GM23248 (cell line): ENCODE results near the gene CDH13. TPM values are rescaled to one million over a fixed set of nuclear protein-coding genes. Genes with fewer than 3 reads are reported as not detected.

Experiments
- DNase-seq: peaks from one replicate; pipeline ENCODE4 v3.0.0-alpha.2; 2015
- H2AFZ ChIP-seq: fragments of 200-600 bp; sonication (generic); 2 replicates; pipeline ENCODE4 v1.6.1; 2016; ENCODE audit warnings: antibody characterized with exemption
- H3F3A ChIP-seq: fragments of 200-600 bp; sonication (generic); 2 replicates; pipeline ENCODE4 v1.6.1; 2016; ENCODE audit warnings: mild to moderate bottlenecking, antibody characterized with exemption, mixed run types; ENCODE audit not compliant: insufficient read depth
- H3K27ac ChIP-seq: fragments of 200-600 bp; sonication (generic); 2 replicates; pipeline ENCODE4 v1.5.1; 2016; ENCODE audit warnings: mild to moderate bottlenecking
- H3K27me3 ChIP-seq: fragments of 200-600 bp; sonication (generic); replicated peaks from 2 replicates; pipeline ENCODE4 v1.6.1; 2016; ENCODE audit warnings: mild to moderate bottlenecking; ENCODE audit not compliant: insufficient read depth
- H3K36me3 ChIP-seq: fragments of 200-600 bp; sonication (generic); 2 replicates; pipeline ENCODE4 v1.6.1; 2016; ENCODE audit warnings: low read depth, mild to moderate bottlenecking
- H3K4me1 ChIP-seq: fragments of 200-600 bp; sonication (generic); 2 replicates; pipeline ENCODE4 v1.6.1; 2016; ENCODE audit warnings: mild to moderate bottlenecking; ENCODE audit not compliant: insufficient read depth
- H3K4me2 ChIP-seq: fragments of 200-600 bp; sonication (generic); one replicate; pipeline ENCODE4 v1.6.1; 2016; ENCODE audit warnings: mild to moderate bottlenecking; ENCODE audit not compliant: unreplicated experiment
- H3K4me3 ChIP-seq: fragments of 200-600 bp; sonication (generic); 2 replicates; pipeline ENCODE4 v1.5.1; 2016; ENCODE audit warnings: mild to moderate bottlenecking
- H3K79me2 ChIP-seq: fragments of 200-600 bp; sonication (generic); 2 replicates; pipeline ENCODE4 v1.6.1; 2016; ENCODE audit warnings: mild to moderate bottlenecking; ENCODE audit not compliant: insufficient read depth
- H3K9ac ChIP-seq: fragments of 200-600 bp; sonication (generic); 2 replicates; pipeline ENCODE4 v1.6.1; 2016; ENCODE audit warnings: mild to moderate bottlenecking
- H3K9me2 ChIP-seq: fragments of 200-600 bp; sonication (generic); 2 replicates; pipeline ENCODE4 v1.6.1; 2016; ENCODE audit warnings: mixed run types, mild to moderate bottlenecking, moderate library complexity; ENCODE audit not compliant: insufficient read depth
- H3K9me3 ChIP-seq: fragments of 200-600 bp; sonication (generic); one replicate; pipeline ENCODE4 v1.6.1; 2017; ENCODE audit warnings: low read depth
- H4K20me1 ChIP-seq: fragments of 200-600 bp; sonication (generic); 2 replicates; pipeline ENCODE4 v1.6.0; 2016; ENCODE audit not compliant: insufficient read depth
- EZH2 ChIP-seq: fragments of 200-600 bp; sonication (generic); IDR thresholded peaks from 2 replicates; pipeline ENCODE4 v1.6.1; 2018; ENCODE audit warnings: antibody characterized with exemption, mild to moderate bottlenecking; ENCODE audit not compliant: insufficient read depth, poor library complexity, severe bottlenecking
- EZH2phosphoT487 ChIP-seq: fragments of 200-600 bp; sonication (generic); IDR thresholded peaks from 2 replicates; pipeline ENCODE4 v1.6.1; 2018; ENCODE audit warnings: antibody characterized with exemption, moderate library complexity, mild to moderate bottlenecking, low read depth; ENCODE audit not compliant: insufficient read depth
- WGBS, 2 experiments: methylation state at CpG; one replicate each; pipeline ENCODE4 v1.1.6; 2015 to 2017; ENCODE audit warnings: low lambda C conversion rate in 2 of 2, low coverage in 1 of 2; ENCODE audit errors: missing lambda C conversion rate in 2 of 2; 5-methylcytosine and 5-hydroxymethylcytosine counted together
- in situ Hi-C: fragments of 300-500 bp; cut with MboI; formaldehyde crosslinking; loops from 2 replicates; pipeline ENCODE4 v1.15.0; 2020
- polyA plus RNA-seq: library from polyadenylated mRNA; unstranded; fragments of >200 nt; fragmentation: Nextera tagmentation; extraction: Ambion mirVana; gene quantifications from 2 replicates; pipeline ENCODE4 v1.2.1, GENCODE V29; 2016
- total RNA-seq: library from RNA; depleted of rRNA; stranded (reverse); fragments of >200 nt; shearing (Covaris generic); gene quantifications from 2 replicates; pipeline ENCODE4 v1.2.3, GENCODE V29; 2014

The CDH13 gene
- total and polyA plus RNA-seq, 2 experiments from 2014 or later = 51.0 to 52.8 TPM

- no peak overlapping the region for H2AFZ ChIP-seq
- no peak overlapping the region for H3K4me3 ChIP-seq
- H3F3A ChIP-seq = no peaks in the 10 kb centered on the region
- no peak for DNase-seq
- in situ Hi-C loops = no loop called here
- H3K9me3 ChIP-seq = no peaks in the 10 kb centered on the region
- no peaks in the 10 kb centered on the region for H4K20me1 ChIP-seq
- no peaks in the 10 kb centered on the region for H3K36me3 ChIP-seq
- WGBS, 2 experiments = 74 to 75% methylated on average over 6 of the region's 6 CpGs
- H3K9me2 ChIP-seq = no peaks in the 10 kb centered on the region
- H3K4me2 ChIP-seq = no peak overlapping the region
- TF ChIP-seq EZH2 (no peak), EZH2phosphoT487 (no peak)
- H3K79me2 ChIP-seq = no peaks in the 10 kb centered on the region
- no peak overlapping the region for H3K9ac ChIP-seq
- no peak overlapping the region for H3K27ac ChIP-seq
- H3K4me1 ChIP-seq = no peaks in the 10 kb centered on the region
- H3K27me3 ChIP-seq = no peaks in the 10 kb centered on the region
These were observed 1049.3 kb downstream of the CDH13 start for GRCh38 chr16:83676086-83676485.

DNA sequence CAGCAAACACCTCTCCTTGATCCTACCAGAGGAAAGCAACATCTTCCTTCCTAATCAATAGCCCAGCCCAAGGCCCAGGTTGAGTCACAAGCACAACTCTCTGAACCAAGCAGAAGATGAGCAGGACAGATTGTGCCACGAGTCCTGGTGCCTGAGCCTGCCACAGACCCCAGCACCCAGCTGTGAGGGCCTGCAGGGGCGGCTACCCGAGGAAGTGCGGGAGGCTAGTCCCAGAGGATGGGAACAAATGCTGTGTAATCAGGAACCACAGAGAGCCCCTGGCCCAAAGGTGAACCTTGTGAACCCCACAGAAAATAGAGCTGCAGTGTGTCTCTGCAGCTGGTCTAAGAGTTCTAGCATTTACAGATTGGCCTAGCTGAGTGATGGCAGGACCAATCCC, 1054.2 kb downstream of the CDH13 start:
- Histone ChIP-seq H3K36me3 (no peaks in the 10 kb centered on the region), H3K27me3 (no peaks in the 10 kb centered on the region), H3K27ac (no peak overlapping the region), H3F3A (no peaks in the 10 kb centered on the region), H2AFZ (no peak overlapping the region), H3K9ac (no peak overlapping the region), H3K9me2 (no peaks in the 10 kb centered on the region), H3K79me2 (no peaks in the 10 kb centered on the region), H3K4me1 (no peaks in the 10 kb centered on the region), H3K4me3 (no peak overlapping the region), H3K4me2 (no peak overlapping the region), H4K20me1 (no peaks in the 10 kb centered on the region), H3K9me3 (no peaks in the 10 kb centered on the region)
- no peak for DNase-seq
- in situ Hi-C loops = no loop called here
- no peak for TF ChIP-seq EZH2phosphoT487
- no peak for TF ChIP-seq EZH2
- 85 to 88% methylated on average over 4 of the region's 4 CpGs for WGBS, 2 experiments

- H3K4me2 ChIP-seq = no peak overlapping the region
- no peak overlapping the region for H2AFZ ChIP-seq
- in situ Hi-C loops = no loop called here
- no peak overlapping the region for H3K4me3 ChIP-seq
- no peaks in the 10 kb centered on the region for H3K4me1 ChIP-seq
- no peaks in the 10 kb centered on the region for H3K79me2 ChIP-seq
- H3F3A ChIP-seq = no peaks in the 10 kb centered on the region
- no peak overlapping the region for H3K9ac ChIP-seq
- H3K36me3 ChIP-seq = no peaks in the 10 kb centered on the region
- H3K27me3 ChIP-seq = no peaks in the 10 kb centered on the region
- no peaks in the 10 kb centered on the region for H4K20me1 ChIP-seq
- H3K9me3 ChIP-seq = no peaks in the 10 kb centered on the region
- H3K27ac ChIP-seq = no peak overlapping the region
- no peaks in the 10 kb centered on the region for H3K9me2 ChIP-seq
- no peak for TF ChIP-seq EZH2
- WGBS, 2 experiments = 87 to 90% methylated on average over 9 of the region's 9 CpGs
- no peak for DNase-seq
These were observed 1054.7 kb downstream of the CDH13 start for GRCh38 chr16:83681381-83681956.

DNA sequence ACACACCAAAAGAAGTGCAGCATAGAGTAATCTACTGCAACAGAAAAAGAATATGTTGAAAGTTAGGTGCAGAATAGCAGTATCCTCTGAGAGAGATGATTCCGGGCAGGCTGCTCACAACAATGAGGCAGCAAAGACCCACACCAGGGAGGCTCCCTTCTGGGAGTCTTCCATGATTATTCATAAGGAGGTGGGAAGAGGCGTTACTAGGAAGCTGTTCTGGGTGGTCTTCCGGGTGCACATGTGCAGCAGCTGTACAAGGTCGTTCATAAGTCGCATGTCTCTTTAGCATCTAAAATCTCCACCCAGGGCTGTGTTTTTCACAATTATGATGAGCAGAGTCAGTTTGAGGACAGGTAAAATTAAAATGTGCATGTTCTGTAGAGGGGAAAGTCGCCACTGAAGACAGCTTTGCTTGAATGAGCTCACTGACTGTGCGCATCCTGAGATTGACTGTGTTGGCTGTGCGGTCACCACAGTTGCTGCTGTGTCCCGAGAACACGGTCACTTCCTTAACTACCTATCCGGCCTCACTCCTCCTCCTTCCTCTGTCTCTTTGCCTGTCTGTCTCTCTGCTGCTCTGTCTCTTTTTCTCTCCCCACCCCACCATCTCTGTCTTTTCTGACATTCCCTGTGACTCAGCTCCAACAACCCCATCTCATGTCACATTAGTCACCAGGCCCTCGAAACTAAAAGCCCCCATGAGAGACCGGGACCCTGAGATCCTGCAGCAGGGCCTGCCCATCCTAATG, 1055.5 kb downstream of the CDH13 start:
- in situ Hi-C loops = no loop called here
- Histone ChIP-seq H2AFZ (no peak overlapping the region), H3K36me3 (no peaks in the 10 kb centered on the region), H3K9ac (no peak overlapping the region), H4K20me1 (no peaks in the 10 kb centered on the region), H3K4me3 (no peak overlapping the region), H3K27me3 (no peaks in the 10 kb centered on the region), H3F3A (no peaks in the 10 kb centered on the region), H3K9me3 (no peaks in the 10 kb centered on the region), H3K27ac (no peak overlapping the region), H3K4me2 (no peak overlapping the region), H3K4me1 (no peaks in the 10 kb centered on the region), H3K79me2 (no peaks in the 10 kb centered on the region), H3K9me2 (no peaks in the 10 kb centered on the region)
- DNase-seq = peak; percentile 9
- TF ChIP-seq EZH2 (no peak), EZH2phosphoT487 (no peak)
- 65 to 66% methylated on average over 13 of the region's 13 CpGs for WGBS, 2 experiments

GRCh38 chr16:83682868-83683235, 1056.1 kb downstream of the CDH13 start:
- WGBS, 2 experiments = 88 to 92% methylated on average over 7 of the region's 7 CpGs

More at GRCh38 chr16:83682868-83683235, 1056.1 kb downstream of the CDH13 start:
- Histone ChIP-seq H3K4me3 (no peak overlapping the region), H3F3A (no peaks in the 10 kb centered on the region), H3K36me3 (no peaks in the 10 kb centered on the region), H3K4me2 (no peak overlapping the region), H3K79me2 (no peaks in the 10 kb centered on the region), H3K9me3 (no peaks in the 10 kb centered on the region), H3K9me2 (no peaks in the 10 kb centered on the region), H3K27ac (no peak overlapping the region), H3K4me1 (no peaks in the 10 kb centered on the region), H3K9ac (no peak overlapping the region), H3K27me3 (no peaks in the 10 kb centered on the region), H4K20me1 (no peaks in the 10 kb centered on the region), H2AFZ (no peak overlapping the region)
- no peak for TF ChIP-seq EZH2phosphoT487
- no peak for TF ChIP-seq EZH2
- in situ Hi-C loops = no loop called here
- DNase-seq = no peak
